HT1080 (cell line): ENCODE data around the gene DPP10. TPM values are rescaled to one million over a fixed set of nuclear protein-coding genes. Genes with fewer than 3 reads are reported as not detected.

Experiments
- DNase-seq: peaks from one replicate; pipeline ENCODE4 v3.0.0-alpha.2; 2015; ENCODE audit warnings: low read depth
- total RNA-seq: library from RNA; depleted of rRNA; stranded (reverse); fragments of >200 nt; shearing (Covaris generic); gene quantifications from 2 replicates; pipeline ENCODE4 v1.2.3, GENCODE V29; 2014

The DPP10 gene
- total RNA-seq, 1 experiment from 2014 or later, result not detected

DNA sequence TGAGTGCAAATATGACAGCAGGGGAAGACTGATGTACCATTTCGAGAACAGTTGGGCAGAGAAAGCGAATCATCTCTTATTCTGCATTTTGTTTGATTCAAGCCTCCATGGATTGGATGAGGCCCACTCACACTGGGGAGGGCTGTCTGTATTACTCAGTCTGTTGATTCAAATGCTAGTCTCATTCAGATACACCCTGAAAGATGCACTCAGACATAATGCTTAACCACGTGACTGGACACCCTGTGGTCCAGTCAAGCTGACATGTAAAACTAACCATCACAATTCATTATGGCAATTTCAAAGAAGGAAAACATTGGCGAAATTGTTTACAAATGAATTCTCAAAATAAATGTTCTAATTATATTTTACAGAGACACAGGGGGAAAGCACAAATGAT, 1210.2 kb downstream of the DPP10 start:
- no peak for DNase-seq

DNA sequence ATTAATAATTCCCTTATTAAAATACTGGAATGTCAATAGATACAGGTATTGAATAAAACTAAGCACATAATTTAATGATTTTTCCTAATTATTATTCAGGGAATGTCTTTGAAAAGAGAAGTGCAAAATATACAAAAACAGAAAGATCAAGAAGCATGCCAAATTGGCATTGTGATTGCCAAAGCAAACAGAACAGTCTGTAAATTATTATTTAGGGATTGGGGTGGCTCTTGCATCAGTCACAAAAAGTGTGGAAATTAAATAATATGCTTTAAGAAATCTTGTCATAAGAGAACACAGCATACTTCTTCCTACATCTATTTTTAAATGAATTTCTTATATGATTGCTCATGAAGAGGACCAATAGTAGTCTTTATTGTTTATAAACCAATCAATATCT, 1211.9 kb downstream of the DPP10 start:
- no peak for DNase-seq

DNA sequence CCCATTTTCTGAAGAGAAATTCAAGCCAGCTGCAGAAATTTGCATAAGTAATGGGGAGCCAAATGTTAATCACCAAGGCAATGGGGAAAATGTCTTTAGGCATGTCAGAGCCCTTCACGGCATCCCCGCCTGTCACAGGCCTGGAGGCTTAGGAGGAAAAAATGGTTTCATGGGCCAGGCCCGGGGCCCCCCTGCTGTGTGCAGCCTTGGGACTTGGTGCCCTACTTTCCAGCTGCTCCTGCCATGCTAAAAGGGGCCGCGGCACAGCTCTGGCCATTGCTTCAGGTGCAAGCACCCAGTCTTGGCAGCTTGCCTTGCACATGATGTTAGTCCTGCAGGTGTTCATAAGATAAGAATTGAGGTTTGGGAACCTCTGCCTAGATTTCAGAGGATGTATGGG, 1235.7 kb downstream of the DPP10 start:
- DNase-seq, result no peak

DNA sequence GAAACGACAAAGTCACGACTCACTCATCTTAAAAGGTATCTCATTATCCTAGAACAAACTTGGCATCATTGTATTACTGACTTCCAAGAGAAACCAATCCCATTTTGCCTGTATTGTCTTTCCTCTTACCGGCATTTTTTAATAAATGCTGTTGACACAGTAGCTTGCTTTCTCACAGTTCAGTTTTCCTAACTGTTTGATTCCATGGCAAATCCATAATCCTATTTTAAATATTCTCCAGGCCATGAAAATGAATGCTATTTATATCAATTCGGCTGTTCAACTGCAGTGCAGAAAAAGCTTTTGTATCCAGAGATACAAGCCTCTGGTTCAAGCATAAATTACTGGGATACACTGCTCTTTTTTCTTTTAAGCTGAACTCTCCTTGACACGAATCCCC, 1241.9 kb downstream of the DPP10 start:
- no peak for DNase-seq

DNA sequence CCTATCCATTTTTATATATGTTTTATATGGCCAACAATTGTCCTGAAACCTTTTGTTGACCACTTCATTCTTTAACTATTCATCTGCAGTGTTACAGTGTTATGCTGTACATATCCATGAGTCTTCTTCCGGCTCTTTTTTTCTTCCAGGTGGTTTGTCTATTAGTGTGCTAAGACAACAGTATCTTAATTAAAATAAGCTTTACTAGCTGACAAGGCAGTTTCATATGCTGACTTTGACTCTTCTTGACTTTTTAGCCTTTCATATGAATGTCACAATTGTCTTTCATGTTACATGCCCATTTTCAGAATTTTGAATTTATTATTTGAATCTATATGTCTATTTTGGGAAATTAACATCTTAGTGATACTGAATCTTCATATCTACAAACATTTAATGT, 1249.0 kb downstream of the DPP10 start:
- no peak for DNase-seq

DNA sequence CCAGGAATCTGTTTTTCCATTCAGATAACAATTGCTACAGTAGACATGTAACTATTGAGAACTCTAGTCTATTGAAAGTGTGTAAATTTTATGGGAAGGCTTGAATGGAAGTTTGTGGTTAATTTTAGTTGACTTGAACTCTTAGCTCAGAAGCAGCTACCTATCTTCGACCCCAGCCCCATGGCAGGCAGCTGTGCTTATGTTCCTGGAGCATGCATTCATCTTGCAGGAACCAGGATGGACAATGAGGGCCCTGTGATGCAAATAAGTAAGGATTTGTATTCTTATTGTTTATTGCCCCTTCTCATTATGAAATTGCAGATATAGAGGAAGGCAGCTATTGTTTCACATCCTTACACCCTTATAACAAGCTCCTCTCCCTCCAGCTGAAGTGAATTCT, 1252.2 kb downstream of the DPP10 start:
- no peak for DNase-seq

DNA sequence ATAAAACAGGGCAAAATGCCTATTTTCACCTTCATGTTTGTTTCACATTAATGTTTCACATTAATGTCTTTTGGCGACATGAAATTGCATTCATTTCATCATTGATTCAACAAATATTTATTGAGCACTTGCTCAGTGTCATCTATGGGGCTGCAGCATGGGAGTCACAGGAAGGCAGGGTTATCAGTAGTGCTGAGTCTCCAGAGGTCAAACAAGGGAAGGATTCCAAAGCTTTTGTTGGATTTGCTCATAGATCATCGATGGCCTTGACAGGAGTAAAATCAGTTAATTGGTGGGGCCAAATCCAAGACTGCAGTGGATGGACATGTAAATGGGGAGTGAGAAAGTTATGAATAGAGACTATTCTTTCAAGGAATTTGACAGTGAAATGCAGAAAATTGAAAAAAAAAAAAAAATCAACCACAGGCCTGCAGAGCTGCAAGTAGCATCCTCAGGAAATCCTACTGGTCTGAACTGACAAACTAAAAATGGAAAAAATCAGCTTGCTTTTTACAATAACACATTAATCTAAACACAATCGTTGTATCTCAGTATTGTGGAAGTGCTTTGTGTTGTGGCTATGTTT, 1290.8 kb downstream of the DPP10 start:
- DNase-seq, result no peak

DNA sequence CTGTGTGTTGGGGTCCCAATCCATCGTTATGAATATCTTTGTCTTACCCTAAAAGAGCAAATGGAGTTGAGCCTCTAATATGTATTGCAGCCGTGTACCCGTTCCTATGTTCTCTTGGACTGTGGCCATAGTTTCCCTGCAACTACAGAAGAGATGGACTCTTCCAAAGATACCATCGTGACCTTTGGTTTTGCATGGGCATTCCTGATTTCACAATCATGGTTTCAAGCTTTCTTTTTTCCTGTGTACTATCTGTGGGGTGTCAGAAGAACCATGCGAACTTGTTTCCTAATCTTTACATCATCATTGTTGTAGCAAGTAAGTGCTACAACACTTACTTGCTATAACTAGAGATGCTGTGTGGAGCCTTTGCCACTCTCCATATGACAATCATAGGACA, 1295.7 kb downstream of the DPP10 start:
- DNase-seq, result no peak

DNA sequence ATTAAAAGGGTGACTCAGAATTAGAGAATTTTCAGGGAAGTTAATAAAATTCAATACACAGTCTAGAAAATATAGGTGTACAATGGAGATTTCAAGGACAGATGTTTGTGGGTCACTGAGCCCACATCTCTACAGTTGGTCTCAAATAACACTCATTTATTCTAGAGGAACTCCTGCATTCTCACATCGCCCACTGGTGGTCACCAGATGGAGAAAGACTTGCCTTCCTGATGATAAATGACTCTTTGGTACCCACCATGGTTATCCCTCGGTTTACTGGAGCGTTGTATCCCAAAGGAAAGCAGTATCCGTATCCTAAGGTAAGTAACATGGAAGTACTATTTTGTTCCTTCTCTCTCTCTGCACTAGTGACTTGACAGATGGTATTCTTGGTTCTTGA, 1297.1 kb downstream of the DPP10 start:
- peak; percentile 3 for DNase-seq

DNA sequence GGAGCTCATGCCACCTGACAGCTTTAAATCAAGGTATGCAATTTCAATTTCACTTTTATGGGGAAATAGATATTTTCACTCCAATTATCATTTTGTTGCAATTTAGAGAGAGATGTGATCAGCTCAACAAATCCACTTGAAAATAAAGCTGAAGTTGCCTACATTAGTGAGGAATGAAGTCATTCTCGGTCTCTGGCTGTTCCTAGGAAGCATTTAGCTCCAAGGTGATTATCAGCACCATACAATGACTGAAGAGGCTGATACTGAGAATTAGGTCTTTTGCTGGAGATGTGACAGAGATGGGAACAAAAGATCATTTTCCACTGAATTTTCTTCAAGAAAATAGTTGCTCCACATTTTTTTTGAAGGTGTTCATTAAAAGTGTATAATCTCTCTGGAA, 1303.7 kb downstream of the DPP10 start:
- no peak for DNase-seq

DNA sequence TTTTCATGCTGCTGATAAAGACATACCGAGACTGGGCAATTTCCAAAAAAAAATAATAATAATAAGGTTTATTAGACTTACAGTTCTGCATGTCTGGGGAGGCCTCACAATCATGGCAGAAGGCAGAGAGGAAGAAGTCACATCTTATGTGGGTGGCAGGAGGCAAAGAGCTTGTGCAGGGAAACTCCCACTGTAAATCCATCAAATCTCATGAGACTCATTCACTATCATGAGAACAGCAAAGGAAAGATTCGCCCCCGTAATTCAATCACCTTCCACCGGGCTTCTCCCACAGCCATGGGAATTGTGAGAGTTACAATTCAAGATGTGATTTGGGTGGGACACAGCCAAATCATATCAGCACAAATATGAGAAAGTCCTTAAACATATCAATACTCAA, 1314.8 kb downstream of the DPP10 start:
- no peak for DNase-seq

DNA sequence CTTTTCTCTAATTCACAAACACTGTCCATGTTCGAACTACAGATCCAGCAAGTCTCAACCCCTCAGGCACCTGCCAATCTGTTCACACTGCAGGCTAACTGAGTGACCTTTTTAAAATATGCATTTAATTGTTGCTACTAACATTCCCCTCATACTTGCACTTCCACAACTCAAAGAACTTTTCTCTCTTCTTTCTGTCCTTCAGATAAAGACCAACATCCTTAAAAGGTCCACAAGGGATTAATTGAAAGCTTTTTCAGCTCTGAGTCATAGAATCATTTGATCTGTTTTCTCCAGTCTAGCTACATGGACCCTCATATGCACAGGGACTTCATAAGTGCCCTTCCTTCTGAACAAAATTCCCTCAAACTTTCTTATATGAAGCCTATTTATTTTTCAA, 1321.2 kb downstream of the DPP10 start:
- DNase-seq, result no peak

DNA sequence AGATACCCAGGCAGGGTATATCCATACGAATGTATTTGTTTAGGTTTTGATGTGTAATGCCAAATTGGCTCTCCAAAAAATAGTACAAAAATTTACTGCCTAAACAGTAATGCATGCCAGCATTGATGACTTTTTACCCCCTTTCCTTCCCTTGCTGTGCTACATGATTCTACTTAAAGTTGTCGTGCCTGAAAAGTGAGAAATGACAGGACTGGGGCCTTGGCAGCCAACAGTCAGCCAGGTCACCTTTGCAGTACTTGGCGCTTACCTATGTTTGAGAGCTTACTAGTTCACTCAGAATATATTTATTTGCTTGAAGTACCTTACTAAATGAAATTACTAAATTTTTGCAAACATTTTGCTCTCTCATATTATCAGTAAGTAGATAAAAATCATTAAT, 1329.1 kb downstream of the DPP10 start:
- DNase-seq, result no peak

DNA sequence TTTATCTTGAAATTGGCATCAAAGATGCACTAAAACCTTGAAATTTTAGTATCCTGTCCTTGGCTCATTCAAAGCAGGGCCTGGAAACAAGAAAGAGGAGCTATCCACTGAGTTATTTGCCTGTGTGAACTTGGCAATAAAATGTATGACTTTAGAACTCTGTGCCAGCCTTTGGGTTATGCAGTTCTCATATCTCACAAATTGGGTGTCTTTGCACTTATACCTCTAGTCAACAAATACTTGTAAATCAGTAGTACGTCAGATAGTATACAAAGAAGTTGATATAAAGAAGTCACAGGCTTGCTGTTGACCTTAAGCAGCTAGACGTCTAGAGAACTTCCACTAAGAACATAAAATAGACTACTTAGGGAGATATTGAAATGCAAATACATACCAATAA, 1331.9 kb downstream of the DPP10 start:
- DNase-seq, result no peak

DNA sequence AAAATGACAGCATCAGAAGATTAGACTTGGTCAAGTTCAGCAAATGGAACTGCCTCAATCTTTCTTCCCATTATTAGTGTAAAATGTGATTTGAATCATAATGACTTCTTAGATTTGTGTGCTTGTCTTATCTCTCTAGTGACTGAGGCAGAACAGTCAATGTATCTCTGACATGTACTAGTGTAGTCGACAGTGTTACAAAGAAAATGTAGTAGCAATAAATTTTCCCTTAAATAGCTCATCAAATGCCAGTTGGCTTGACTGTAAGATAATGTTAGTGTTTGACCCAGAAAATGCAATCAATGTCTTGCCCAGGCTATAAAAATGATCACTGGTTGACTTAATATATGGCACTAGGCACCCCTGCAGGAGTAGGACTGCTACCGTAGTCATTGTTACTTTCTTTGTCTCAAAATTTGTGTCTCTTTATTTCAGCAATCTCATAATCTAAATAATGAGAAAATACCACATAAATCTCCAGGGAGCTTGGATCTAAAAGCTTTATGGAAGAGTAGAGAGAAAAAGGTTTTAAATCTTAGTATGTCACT, 1336.7 kb downstream of the DPP10 start:
- no peak for DNase-seq

DNA sequence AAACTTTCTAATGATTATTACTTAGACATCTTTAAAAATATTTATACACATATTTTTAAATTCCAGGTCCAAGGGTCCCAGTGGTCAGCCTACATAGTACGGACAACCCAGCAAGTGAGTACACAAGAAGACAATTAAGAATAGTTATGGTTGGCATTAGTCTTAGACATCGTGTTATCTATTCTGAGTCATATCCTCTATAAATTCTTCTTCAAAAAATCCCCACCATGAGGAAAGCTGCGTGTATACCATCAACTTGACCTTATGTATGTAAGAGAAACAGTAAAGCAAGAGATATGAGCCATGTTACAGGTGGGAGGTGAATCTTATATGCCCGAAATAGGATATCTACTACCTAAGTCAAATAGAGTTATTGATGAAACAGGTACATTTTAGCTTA, 1339.8 kb downstream of the DPP10 start:
- peak; percentile 2 for DNase-seq

DNA sequence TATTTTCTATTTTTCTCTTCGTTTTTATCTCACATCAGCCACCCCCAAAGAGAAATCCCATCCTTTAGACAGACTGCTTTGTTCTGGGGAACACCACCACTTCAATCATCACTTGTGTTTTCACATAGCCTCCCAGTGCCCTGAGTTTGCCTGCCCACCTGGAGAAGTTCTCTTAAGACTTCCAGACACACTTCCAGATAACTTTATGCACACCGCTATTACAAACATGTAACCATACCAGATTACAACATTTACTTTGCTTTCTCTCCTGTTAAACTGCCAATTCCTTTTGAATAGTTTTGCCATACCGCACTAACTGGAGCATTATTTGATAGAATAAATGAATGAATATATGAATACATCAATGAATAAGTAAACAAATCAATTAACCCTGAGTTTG, 1353.6 kb downstream of the DPP10 start:
- no peak for DNase-seq

DNA sequence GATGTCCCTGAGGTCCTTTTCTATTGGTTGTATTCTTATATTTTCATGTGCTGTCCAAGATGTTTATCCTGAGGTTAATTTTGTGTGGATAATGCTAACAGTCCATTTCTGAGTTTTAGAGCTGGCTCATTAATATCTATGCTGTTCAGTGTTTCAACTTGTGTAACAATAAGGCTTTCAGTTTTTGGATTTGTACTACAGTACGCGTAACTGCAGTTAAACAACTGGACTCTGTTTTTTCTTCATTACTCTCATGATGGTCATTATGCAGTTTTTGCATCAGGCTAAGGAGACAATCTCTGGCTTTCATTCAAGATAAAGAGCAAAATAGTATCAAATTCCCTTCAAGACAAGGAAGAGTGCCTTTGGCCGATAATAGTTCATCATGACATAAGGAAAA, 1364.8 kb downstream of the DPP10 start:
- DNase-seq, result no peak

DNA sequence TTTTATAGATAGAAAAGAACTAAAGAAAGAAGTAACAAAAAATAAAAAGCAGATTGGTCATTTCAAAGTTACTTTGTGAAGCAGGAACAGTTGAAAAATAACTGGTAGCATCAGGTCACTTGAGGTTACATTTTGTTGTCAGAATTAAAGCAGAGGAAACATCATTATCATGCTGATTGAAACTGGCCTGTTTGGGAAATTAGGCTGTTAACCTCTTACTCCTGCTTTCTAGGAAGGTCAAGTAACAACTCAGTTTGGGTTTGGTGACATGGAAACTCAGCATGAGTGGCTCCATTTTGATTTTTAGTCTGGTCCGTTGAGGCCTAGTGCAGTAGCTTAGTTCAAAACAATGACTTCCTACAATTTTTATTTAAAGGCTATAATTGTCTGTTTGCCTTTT, 1383.5 kb downstream of the DPP10 start:
- no peak for DNase-seq

DNA sequence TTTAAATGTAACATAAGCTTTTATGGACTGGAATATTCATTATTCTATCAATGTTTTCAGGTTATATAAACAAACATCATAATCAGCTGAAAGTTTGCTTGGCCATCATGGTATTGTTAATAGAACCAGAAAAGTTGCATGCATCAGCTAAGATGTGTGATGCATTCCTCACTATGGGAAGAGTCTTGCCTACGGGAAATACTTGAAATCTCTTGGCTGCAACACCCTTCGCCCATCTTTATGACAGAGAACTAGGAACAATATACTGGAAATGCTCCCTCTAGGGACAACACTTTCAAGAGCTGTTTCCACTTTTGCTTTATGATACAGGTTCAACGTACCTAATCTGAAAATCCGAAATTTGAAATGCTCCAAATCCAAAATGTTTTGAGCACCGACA, 1390.8 kb downstream of the DPP10 start:
- DNase-seq, result no peak

DNA sequence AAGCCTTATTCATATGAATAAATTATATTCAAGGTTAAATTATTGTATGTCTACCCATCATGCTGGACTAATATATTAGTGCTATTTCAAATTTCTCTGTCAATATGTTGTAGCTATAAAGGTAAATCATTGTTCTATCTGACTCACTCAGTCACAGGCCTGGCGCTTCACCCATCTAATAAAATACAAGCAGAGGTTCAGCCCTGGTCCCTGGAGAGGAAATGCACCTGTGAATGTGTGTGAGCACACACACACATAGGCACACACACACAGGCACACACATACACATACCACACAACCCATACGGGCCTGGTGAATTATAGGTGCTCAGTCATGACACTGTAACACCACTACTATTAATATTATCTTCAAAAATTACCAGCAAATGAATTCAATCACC, 1396.1 kb downstream of the DPP10 start:
- no peak for DNase-seq

DNA sequence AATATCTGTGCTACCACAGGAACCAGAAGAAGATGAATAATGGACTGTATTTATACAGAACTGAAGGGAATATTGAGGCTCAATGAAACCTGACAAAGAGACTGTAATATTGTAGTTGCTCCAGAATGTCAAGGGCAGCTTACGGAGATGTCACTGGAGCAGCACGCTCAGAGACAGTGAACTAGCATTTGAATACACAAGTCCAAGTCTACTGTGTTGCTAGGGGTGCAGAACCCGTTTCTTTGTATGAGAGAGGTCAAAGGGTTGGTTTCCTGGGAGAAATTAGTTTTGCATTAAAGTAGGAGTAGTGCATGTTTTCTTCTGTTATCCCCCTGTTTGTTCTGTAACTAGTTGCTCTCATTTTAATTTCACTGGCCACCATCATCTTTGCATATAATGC, 1399.9 kb downstream of the DPP10 start:
- DNase-seq, result no peak

DNA sequence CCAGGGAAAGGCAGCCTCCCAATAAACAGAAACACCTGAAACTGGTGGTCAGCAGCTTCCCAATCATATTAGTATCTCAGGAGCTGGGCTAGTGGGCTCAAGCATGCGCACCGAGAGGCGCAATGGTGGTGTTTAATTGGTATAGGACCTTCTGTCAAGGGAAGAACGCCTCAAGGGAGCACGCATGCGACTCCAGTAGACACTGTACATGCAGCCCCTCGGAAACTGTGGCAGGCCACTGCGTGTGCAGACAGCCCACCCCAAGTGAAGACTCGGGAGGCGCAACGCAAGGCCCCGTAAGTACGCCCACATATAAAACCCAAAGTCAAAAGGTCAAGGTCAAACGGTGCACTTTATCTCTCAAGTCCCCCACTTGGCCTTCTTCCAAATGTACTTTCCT, 1405.8 kb downstream of the DPP10 start:
- DNase-seq, result no peak

DNA sequence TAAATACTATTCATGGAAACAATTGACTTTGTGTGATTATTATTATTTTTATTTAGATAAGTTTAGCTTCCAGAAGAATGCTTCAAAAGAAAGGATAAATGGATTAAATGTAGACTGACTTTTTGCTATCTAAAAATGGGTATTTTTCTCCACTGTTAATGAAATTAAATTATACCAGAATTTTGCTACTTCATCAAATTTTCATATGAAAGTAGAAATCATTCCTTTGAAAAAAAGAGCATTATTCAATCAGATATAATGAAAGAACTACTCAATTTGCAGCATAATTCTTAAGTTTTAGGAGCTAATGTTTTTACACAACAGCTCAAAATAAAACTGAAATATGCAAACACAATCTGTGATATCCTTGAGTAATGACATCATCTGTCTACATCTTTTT, 1424.6 kb downstream of the DPP10 start:
- DNase-seq, result no peak
